HepG2 (cell line): ENCODE results near the gene EPC2. TPM values are rescaled to one million over a fixed set of nuclear protein-coding genes. Genes with fewer than 3 reads are reported as not detected.

Experiments used
- ATAC-seq: fragments of 200-7000 bp; cut with Tn5 transposase; 3 replicates; pipeline ENCODE4 v1.9.1; 2020; ENCODE audit warnings: mild to moderate bottlenecking, moderate library complexity
- BruUV-seq: library from RNA; stranded (reverse); fragments of 400-500 nt; replicated peaks from 2 replicates; lab custom pipeline; 2021; lab: Mats Ljungman, UMichigan
- CTCF ChIA-PET: fragments of 300-600 bp; formaldehyde crosslinking; extraction: SDS; loops from one replicate; lab custom pipeline; 2021; ENCODE audit warnings: low total read pairs, inconsistent platforms, low intra/inter-chr PET ratio; lab: Yijun Ruan, JAX
- POLR2A ChIA-PET: fragments of 350-600 bp; sonication (Branson Sonifier 250); formaldehyde crosslinking; loops from one replicate; lab custom pipeline; 2020; ENCODE audit warnings: antibody characterized with exemption, inconsistent platforms; lab: Yijun Ruan, JAX
- DNase-seq: peaks from one replicate; pipeline ENCODE4 v3.0.0-alpha.2; 2015; ENCODE audit warnings: low spot score
- FAIRE-seq: peaks from 3 replicates; lab custom pipeline; 2011; peaks lifted over from hg19 to GRCh38; lab: Jason Lieb, UNC
- H2AFZ ChIP-seq: one replicate; pipeline ENCODE4 v1.6.1; 2011; ENCODE audit warnings: low read length, inconsistent platforms
- H3K27ac ChIP-seq: fragments of 300-600 bp; 3 replicates; pipeline ENCODE4 v1.8.0; 2011; ENCODE audit warnings: mixed run types, mild to moderate bottlenecking, mixed read lengths, low read length, inconsistent platforms; ENCODE audit not compliant: insufficient read depth; ENCODE audit errors: extremely low read length
- H3K27me3 ChIP-seq, 2 experiments: fragments of 200-600 bp in 1 of 2; 2 replicates in 1 of 2; 3 replicates in 1 of 2; pipeline versions ENCODE4 v1.6.0 to v1.8.0; 2011; ENCODE audit warnings: low read length in 2 of 2, mild to moderate bottlenecking in 2 of 2, moderate library complexity in 2 of 2, inconsistent platforms in 1 of 2; ENCODE audit not compliant: insufficient read depth in 2 of 2, control insufficient read depth in 1 of 2
- H3K36me3 ChIP-seq, 2 experiments: fragments of 200-600 bp in 1 of 2; replicated peaks in 1 of 2; 2 replicates in 1 of 2; 3 replicates in 1 of 2; pipeline versions ENCODE4 v1.5.1 to v1.8.0; 2011; ENCODE audit warnings: low read length in 2 of 2, inconsistent platforms in 1 of 2; ENCODE audit not compliant: insufficient read depth in 2 of 2, control insufficient read depth in 1 of 2
- H3K4me1 ChIP-seq: 2 replicates; pipeline ENCODE4 v1.5.1; 2012; ENCODE audit warnings: low read length, inconsistent platforms; ENCODE audit not compliant: insufficient read depth
- H3K4me2 ChIP-seq: 2 replicates; pipeline ENCODE4 v1.6.0; 2011; ENCODE audit warnings: low read depth, low read length, inconsistent platforms
- H3K4me3 ChIP-seq, 3 experiments: fragments of 200-600 bp in 1 of 3; sonication (generic), shearing (Covaris generic) in 1 of 3; replicated peaks in 1 of 3; 2 replicates each; pipeline ENCODE4 v1.5.1; 2011 to 2016; ENCODE audit warnings: low read length in 3 of 3, inconsistent platforms in 2 of 3, low read depth in 2 of 3, mild to moderate bottlenecking in 2 of 3, control low read depth in 1 of 3, mixed read lengths in 1 of 3; ENCODE audit not compliant: insufficient read depth in 1 of 3
- H3K79me2 ChIP-seq: one replicate; pipeline ENCODE4 v1.6.1; 2011; ENCODE audit warnings: low read length, inconsistent platforms; ENCODE audit not compliant: insufficient read depth
- H3K9ac ChIP-seq: 2 replicates; pipeline ENCODE4 v1.6.0; 2011; ENCODE audit warnings: mild to moderate bottlenecking, low read depth, low read length, inconsistent platforms; ENCODE audit not compliant: insufficient read depth
- H3K9me3 ChIP-seq: 2 replicates; pipeline ENCODE4 v1.5.1; 2012; ENCODE audit warnings: mild to moderate bottlenecking, low read length
- H4K20me1 ChIP-seq: 2 replicates; pipeline ENCODE4 v1.6.0; 2011; ENCODE audit warnings: inconsistent platforms, mild to moderate bottlenecking, low read length, moderate library complexity; ENCODE audit not compliant: insufficient read depth
- HNRNPK ChIP-seq: fragments of 200-400 bp; formaldehyde crosslinking; IDR thresholded peaks from 2 replicates; pipeline ENCODE4 v1.6.1; 2018; ENCODE audit warnings: low read length, low read depth, moderate library complexity, mild to moderate bottlenecking; ENCODE audit not compliant: poor library complexity, severe bottlenecking
- MAFF ChIP-seq: IDR thresholded peaks from 2 replicates; pipeline ENCODE4 v1.6.1; 2011; ENCODE audit warnings: low read depth, low read length, improper control_type of control experiment
- NFAT5 ChIP-seq: sonication (generic); formaldehyde crosslinking; IDR thresholded peaks from 2 replicates; pipeline ENCODE4 v1.4.0; 2020; ENCODE audit warnings: missing genetic modification reagents
- TFAP4 ChIP-seq: sonication (generic); IDR thresholded peaks from 2 replicates; pipeline ENCODE4 v1.6.1; 2016; ENCODE audit warnings: low read depth, borderline replicate concordance
- ZNF121 ChIP-seq: sonication (generic); formaldehyde crosslinking; IDR thresholded peaks from 2 replicates; pipeline ENCODE4 v1.5.0; 2020; ENCODE audit warnings: mild to moderate bottlenecking, missing genetic modification reagents
- WGBS: methylation state at CpG from one replicate; pipeline ENCODE4 v1.1.6; 2017; ENCODE audit warnings: low lambda C conversion rate; 5-methylcytosine and 5-hydroxymethylcytosine counted together
- in situ Hi-C: cut with HindIII; loops from 2 replicates; pipeline ENCODE4 v1.10.0; 2017; ENCODE audit warnings: low pct_unique_long_range_greater_than_20kb; ENCODE audit not compliant: extremely low pct_ligation_motif_present
- intact Hi-C: fragments of 100-400 bp; cut with micrococcal nuclease; formaldehyde crosslinking; loops from one replicate; pipeline ENCODE4 v1.10.0; 2022; ENCODE audit not compliant: unreplicated experiment
- polyA plus RNA-seq, 8 experiments: library from polyadenylated mRNA; depleted of rRNA in 3 of 8; stranded (reverse) in 7 of 8; unstranded in 1 of 8; fragments of >200 nt; fragmentation: Illumina TruSeq in 4 of 8; extraction: Trizol in 4 of 8; gene quantifications; 2 replicates each; pipeline versions ENCODE4 v1.2.1 to v1.2.3, GENCODE V29; 2011 to 2016; ENCODE audit warnings: low read depth in 4 of 8, missing spikeins in 1 of 8, mixed read lengths in 1 of 8; ENCODE audit not compliant: insufficient read depth in 1 of 8
- total RNA-seq, 5 experiments: library from RNA; depleted of rRNA; stranded (reverse); fragments of >200 nt; fragmentation: Illumina TruSeq; extraction: Trizol; gene quantifications; 2 replicates each; pipeline ENCODE4 v1.2.3, GENCODE V29; 2016; ENCODE audit warnings: low read depth in 1 of 5

Gene EPC2
- total and polyA plus RNA-seq, 2 of the 13 experiments (the other 11 are each of a cell fraction or from before 2014, with no cell fraction given), result 20.5 to 22.0 TPM

GRCh38 chr2:148642112-148642744, 2.3 kb upstream of the EPC2 start (continued):
- TF ChIP-seq NFAT5, result no peak
- peak; percentile 68 for TF ChIP-seq MAFF
- TF ChIP-seq, all 625 proteins: peak for 8

- FAIRE-seq, result no peak
- TF ChIP-seq ZNF121 (no peak), HNRNPK (peak; percentile 81), TFAP4 (no peak)
These were observed 1.6 kb upstream of the EPC2 start for GRCh38 chr2:148642891-148643416.

More at GRCh38 chr2:148642891-148643416, 1.6 kb upstream of the EPC2 start:
- in situ Hi-C loops (loop anchor here (25.0 kb wide), 1 partner anchor 344 kb away; no protein-coding TSS in a partner anchor), intact Hi-C loops (loop anchor here (10.0 kb wide), 2 partner anchors 798 to 942 kb away; partner anchors contain the start of genes ACVR2A and MMADHC)
- Histone ChIP-seq H2AFZ (peak overlapping the region; percentile 8), H3K4me3 (peak overlapping the region in 1 of 3 experiments; percentile 91; a peak in 2 of 6 replicates), H4K20me1 (peaks cover 17% of the 10 kb centered on the region), H3K9ac (no peak overlapping the region), H3K27ac (no peak overlapping the region), H3K9me3 (no peaks in the 10 kb centered on the region), H3K36me3 (no peaks in the 10 kb centered on the region), H3K4me1 (peaks cover 40% of the 10 kb centered on the region), H3K4me2 (peak overlapping the region; percentile 100), H3K27me3 (peaks cover 0 to 12% of the 10 kb centered on the region in 2 experiments; a peak in 3 of 5 replicates), H3K79me2 (peaks cover 26% of the 10 kb centered on the region)
- ATAC-seq, result no peak
- DNase-seq, result no peak
- ChIA-PET CTCF (no interaction called here), POLR2A (interaction anchor here (1.6 kb wide), 2 partner anchors 27 to 623 kb away, joined by 4 to 7 read pairs; partner anchors contain the start of genes MBD5 and ORC4)
- no TSS peak for BruUV-seq
- 48% methylated on average over 3 of the region's 3 CpGs for WGBS
